Endodermal cell (in vitro differentiated cells): ENCODE data around the gene RASA4B. TPM values are rescaled to one million over a fixed set of nuclear protein-coding genes. Genes with fewer than 3 reads are reported as not detected.

Experiments used
- DNase-seq: peaks from one replicate; pipeline ENCODE4 v3.0.0-alpha.2; 2017
- H3K27ac ChIP-seq: 2 replicates; pipeline ENCODE4 v1.5.1; 2013; ENCODE audit warnings: mild to moderate bottlenecking, low read depth, low read length, moderate library complexity
- H3K27me3 ChIP-seq: 2 replicates; pipeline ENCODE4 v1.6.1; 2013; ENCODE audit warnings: mild to moderate bottlenecking, low read length, moderate library complexity; ENCODE audit not compliant: insufficient read depth, control insufficient read depth, poor library complexity, severe bottlenecking
- H3K36me3 ChIP-seq: 2 replicates; pipeline ENCODE4 v1.7.0; 2013; ENCODE audit warnings: mild to moderate bottlenecking, low read length, moderate library complexity; ENCODE audit not compliant: control insufficient read depth, insufficient read depth
- H3K4me1 ChIP-seq: one replicate; pipeline ENCODE4 v1.7.0; 2013; ENCODE audit warnings: low read length; ENCODE audit not compliant: control insufficient read depth, insufficient read depth
- H3K4me3 ChIP-seq: 2 replicates; pipeline ENCODE4 v1.5.1; 2013; ENCODE audit warnings: mild to moderate bottlenecking, low read length, moderate library complexity
- H3K9ac ChIP-seq: 2 replicates; pipeline ENCODE4 v1.6.1; 2013; ENCODE audit warnings: mild to moderate bottlenecking, low read length, moderate library complexity; ENCODE audit not compliant: poor library complexity, severe bottlenecking; ENCODE audit errors: extremely low read depth
- H3K9me3 ChIP-seq: 2 replicates; pipeline ENCODE4 v1.6.1; 2013; ENCODE audit warnings: mild to moderate bottlenecking, low read length, moderate library complexity; ENCODE audit not compliant: control insufficient read depth
- H3K27ac Mint-ChIP-seq: 2 replicates; pipeline ENCODE4 v1.8.0; 2020; ENCODE audit warnings: mixed read lengths
- H3K27me3 Mint-ChIP-seq: 2 replicates; pipeline ENCODE4 v1.8.0; 2021; ENCODE audit warnings: mild to moderate bottlenecking, mixed read lengths; ENCODE audit not compliant: insufficient read depth
- H3K36me3 Mint-ChIP-seq: 2 replicates; pipeline ENCODE4 v1.8.0; 2020; ENCODE audit warnings: low read depth, mixed read lengths
- H3K4me1 Mint-ChIP-seq: 2 replicates; pipeline ENCODE4 v1.8.0; 2020; ENCODE audit warnings: mixed read lengths
- H3K4me3 Mint-ChIP-seq: 2 replicates; pipeline ENCODE4 v1.8.0; 2020; ENCODE audit warnings: mild to moderate bottlenecking, moderate library complexity, mixed read lengths
- H3K9me3 Mint-ChIP-seq: 2 replicates; pipeline ENCODE4 v1.8.0; 2020; ENCODE audit warnings: mild to moderate bottlenecking, mixed read lengths
- WGBS, 2 experiments: methylation state at CpG; one replicate each; pipeline versions ENCODE4 v1.1.5 to v1.1.7; 2013; ENCODE audit warnings: missing lambda C conversion rate in 2 of 2, mixed read lengths in 1 of 2; ENCODE audit not compliant: insufficient coverage in 1 of 2, insufficient read length in 1 of 2; 5-methylcytosine and 5-hydroxymethylcytosine counted together
- total RNA-seq, 2 donors: library from RNA; stranded (reverse); fragmentation: NEBNext Ultra II Directional in 1 of 2; extraction: Animal tissue kit (Norgen Biotek cat#: 25700) in 1 of 2; gene quantifications; 2 replicates in 1 of 2; 3 replicates in 1 of 2; pipeline ENCODE4 v1.2.1, GENCODE V29; 2021
- TF ChIP-seq, protein P1 (sequence below): fragments of 200-600 bp; sonication (generic); conservative IDR thresholded peaks from 2 replicates; pipeline ENCODE4 v1.5.0; 2021; ENCODE audit warnings: antibody characterized with exemption, mild to moderate bottlenecking

The RASA4B gene
- total RNA-seq, 2 donors from 2014 or later = 3.5 to 11.5 TPM

DNA sequence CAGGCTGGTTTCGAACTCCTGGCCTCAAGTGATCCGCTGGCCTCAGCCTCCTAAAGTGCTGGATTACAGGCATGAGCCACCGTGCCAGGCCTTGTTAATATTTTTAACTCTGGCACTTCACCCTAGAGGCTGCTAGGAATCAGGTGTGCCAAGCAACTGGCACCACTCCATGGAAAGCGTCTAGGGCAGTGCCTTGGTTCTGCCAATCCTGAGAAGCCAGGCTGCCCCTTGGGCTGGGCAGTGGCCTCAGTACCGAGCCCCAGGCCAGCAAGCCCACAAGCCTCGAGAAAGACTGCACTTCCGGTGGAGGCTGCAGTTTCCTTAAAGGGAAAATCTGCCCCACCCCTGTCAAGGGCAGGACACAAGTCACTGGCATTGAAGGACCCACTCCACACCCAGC lies 64.3 kb downstream of the RASA4B start:
- H3K27me3 Mint-ChIP-seq = no peaks in the 10 kb centered on the region
- 94% methylated on average over 7 of the region's 7 CpGs for WGBS, 2 experiments
- Histone ChIP-seq H3K4me1 (no peaks in the 10 kb centered on the region), H3K9ac (no peak overlapping the region), H3K36me3 (peaks cover 5% of the 10 kb centered on the region), H3K27ac (no peak overlapping the region), H3K9me3 (no peaks in the 10 kb centered on the region), H3K27me3 (no peaks in the 10 kb centered on the region), H3K4me3 (no peak overlapping the region)
- H3K4me1 Mint-ChIP-seq = no peaks in the 10 kb centered on the region
- H3K36me3 Mint-ChIP-seq = peaks cover 15% of the 10 kb centered on the region
- no peak overlapping the region for H3K4me3 Mint-ChIP-seq
- peak; percentile 36 for DNase-seq
- H3K9me3 Mint-ChIP-seq = no peaks in the 10 kb centered on the region
- no peak overlapping the region for H3K27ac Mint-ChIP-seq
- TF ChIP-seq, protein P1, sequence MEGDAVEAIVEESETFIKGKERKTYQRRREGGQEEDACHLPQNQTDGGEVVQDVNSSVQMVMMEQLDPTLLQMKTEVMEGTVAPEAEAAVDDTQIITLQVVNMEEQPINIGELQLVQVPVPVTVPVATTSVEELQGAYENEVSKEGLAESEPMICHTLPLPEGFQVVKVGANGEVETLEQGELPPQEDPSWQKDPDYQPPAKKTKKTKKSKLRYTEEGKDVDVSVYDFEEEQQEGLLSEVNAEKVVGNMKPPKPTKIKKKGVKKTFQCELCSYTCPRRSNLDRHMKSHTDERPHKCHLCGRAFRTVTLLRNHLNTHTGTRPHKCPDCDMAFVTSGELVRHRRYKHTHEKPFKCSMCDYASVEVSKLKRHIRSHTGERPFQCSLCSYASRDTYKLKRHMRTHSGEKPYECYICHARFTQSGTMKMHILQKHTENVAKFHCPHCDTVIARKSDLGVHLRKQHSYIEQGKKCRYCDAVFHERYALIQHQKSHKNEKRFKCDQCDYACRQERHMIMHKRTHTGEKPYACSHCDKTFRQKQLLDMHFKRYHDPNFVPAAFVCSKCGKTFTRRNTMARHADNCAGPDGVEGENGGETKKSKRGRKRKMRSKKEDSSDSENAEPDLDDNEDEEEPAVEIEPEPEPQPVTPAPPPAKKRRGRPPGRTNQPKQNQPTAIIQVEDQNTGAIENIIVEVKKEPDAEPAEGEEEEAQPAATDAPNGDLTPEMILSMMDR = no peak

DNA sequence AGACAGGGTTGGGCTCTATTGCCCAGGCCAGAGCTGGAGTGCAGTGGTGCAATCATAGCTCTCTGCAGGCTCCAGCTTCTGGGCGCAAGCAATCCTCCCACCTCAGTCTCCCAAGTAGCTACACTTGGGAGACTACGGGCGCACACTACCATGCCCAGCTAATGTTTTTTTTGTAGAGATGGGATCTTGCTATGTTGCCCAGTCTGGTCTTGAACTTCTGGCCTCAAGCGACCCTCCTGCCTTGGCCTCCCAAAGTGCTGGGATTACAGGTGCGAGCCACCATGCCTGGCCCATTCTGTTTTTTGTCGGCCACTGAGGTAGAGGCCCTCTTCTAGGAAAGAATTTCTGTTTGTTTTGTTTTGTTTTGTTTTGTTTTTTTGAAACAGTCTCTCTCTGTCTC lies 65.1 kb downstream of the RASA4B start:
- no peaks in the 10 kb centered on the region for H3K27me3 ChIP-seq
- Mint-ChIP-seq H3K36me3 (peaks cover 10% of the 10 kb centered on the region), H3K27ac (no peak overlapping the region), H3K9me3 (no peaks in the 10 kb centered on the region), H3K4me3 (no peak overlapping the region), H3K27me3 (no peaks in the 10 kb centered on the region), H3K4me1 (no peaks in the 10 kb centered on the region)
- H3K4me3 ChIP-seq = no peak overlapping the region
- H3K36me3 ChIP-seq = no peaks in the 10 kb centered on the region
- H3K9me3 ChIP-seq = no peaks in the 10 kb centered on the region
- H3K9ac ChIP-seq = no peak overlapping the region
- no peaks in the 10 kb centered on the region for H3K4me1 ChIP-seq
- 90 to 97% methylated on average over 3 to 6 of the region's 6 CpGs for WGBS, 2 experiments
- TF ChIP-seq, protein P1 = no peak
- H3K27ac ChIP-seq = no peak overlapping the region
- no peak for DNase-seq

DNA sequence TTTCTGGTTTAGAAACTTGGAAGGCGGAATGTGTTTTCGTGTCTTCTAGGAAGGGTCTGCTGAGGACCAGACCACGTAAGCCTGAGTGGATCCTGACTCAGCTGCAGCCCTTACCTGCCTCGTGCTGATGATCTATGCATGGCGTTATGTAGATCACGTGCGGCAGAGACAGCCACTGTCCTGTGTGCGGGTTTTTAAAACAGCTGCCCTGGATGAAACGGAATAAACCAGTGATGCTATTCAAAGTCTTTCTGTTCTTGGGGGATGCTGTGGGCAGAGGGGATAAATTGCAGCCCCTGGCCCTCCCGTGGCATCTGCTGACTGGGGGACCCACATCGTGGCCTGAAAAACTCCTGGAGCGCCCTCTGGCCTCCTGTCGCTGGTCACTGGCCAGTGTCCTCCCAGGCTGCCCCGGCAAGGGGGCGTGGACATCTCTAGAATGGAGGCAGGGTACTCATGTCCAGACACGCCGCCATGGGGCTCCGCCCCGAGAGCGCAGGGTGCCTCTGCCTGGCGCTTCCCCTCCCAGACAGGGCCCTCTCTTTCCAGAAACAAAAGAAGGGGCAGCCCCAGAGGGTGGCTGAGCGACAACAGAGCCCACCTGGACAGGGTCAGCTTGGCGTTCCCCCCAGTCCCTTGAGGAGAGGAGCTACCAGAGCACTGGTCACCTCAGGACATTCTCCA lies 66.1 kb downstream of the RASA4B start:
- Mint-ChIP-seq H3K27ac (no peak overlapping the region), H3K36me3 (peaks cover 6% of the 10 kb centered on the region), H3K27me3 (no peaks in the 10 kb centered on the region), H3K4me1 (no peaks in the 10 kb centered on the region), H3K9me3 (no peaks in the 10 kb centered on the region), H3K4me3 (no peak overlapping the region)
- Histone ChIP-seq H3K36me3 (no peaks in the 10 kb centered on the region), H3K4me3 (no peak overlapping the region), H3K27ac (peak overlapping the region; percentile 8), H3K9ac (no peak overlapping the region), H3K4me1 (no peaks in the 10 kb centered on the region), H3K27me3 (no peaks in the 10 kb centered on the region), H3K9me3 (no peaks in the 10 kb centered on the region)
- DNase-seq = peak; percentile 77
- TF ChIP-seq, protein P1 = peak; percentile 36
- 74 to 89% methylated on average over 12 to 23 of the region's 23 CpGs for WGBS, 2 experiments
